Measurements from ENCODE around the gene DCXR. TPM values are rescaled to one million over a fixed set of nuclear protein-coding genes. Genes with fewer than 3 reads are reported as not detected.

Gene DCXR
- total and polyA plus RNA-seq, 2 of the 13 experiments (the other 11 are each of a cell fraction or from before 2014, with no cell fraction given) = 287 to 311 TPM

GRCh38 chr17:82056729-82057621 is 19.5 kb upstream of the DCXR start (continued):
- TF ChIP-seq ZBTB40 (IDR thresholded peaks at IDR 0.05) = no peak
- TF ChIP-seq ZBTB40 (CRISPR knock-in tag; IDR thresholded peaks at IDR 0.05) = peak; percentile 57; the same call in 1 of the 2 replicates
- peak; percentile 73; the same call in 1 of the 2 replicates for TF ChIP-seq SPEN (CRISPR knock-in tag; IDR thresholded peaks at IDR 0.05; ENCODE audit: low read depth)
- TF ChIP-seq ZNF362 (CRISPR knock-in tag; IDR thresholded peaks at IDR 0.05; ENCODE audit: borderline replicate concordance) = peak; percentile 42; the same call in 1 of the 2 replicates
- TF ChIP-seq HIVEP1 (CRISPR knock-in tag; IDR thresholded peaks at IDR 0.05) = 0 out of 2 replicates have a peak, but pooled peaks have one; percentile 49
- no peak for TF ChIP-seq ZNF652 (CRISPR knock-in tag; IDR thresholded peaks at IDR 0.05; ENCODE audit: borderline replicate concordance, low read depth)
- no peak for TF ChIP-seq DMTF1 (CRISPR knock-in tag; IDR thresholded peaks at IDR 0.05)
- no peak for TF ChIP-seq NFE2 (CRISPR knock-in tag; IDR thresholded peaks at IDR 0.05)
- no peak for TF ChIP-seq HMG20B (CRISPR knock-in tag; conservative IDR thresholded peaks at IDR 0.05)
- 0 out of 2 replicates have a peak, but pooled peaks have one; percentile 28 for TF ChIP-seq ZNF614 (CRISPR knock-in tag; IDR thresholded peaks at IDR 0.05; ENCODE audit: borderline replicate concordance)
- peak; percentile 95 for TF ChIP-seq ZNF740 (CRISPR knock-in tag; IDR thresholded peaks at IDR 0.05)
- peak; percentile 48; the same call in 1 of the 2 replicates for TF ChIP-seq FOXO1 (CRISPR knock-in tag; IDR thresholded peaks at IDR 0.05)
- peak; percentile 96 for TF ChIP-seq HIC2 (CRISPR knock-in tag; IDR thresholded peaks at IDR 0.05; ENCODE audit: low read depth)
